SK-N-SH (cell line): Measurements from ENCODE around the gene EN1. TPM values are rescaled to one million over a fixed set of nuclear protein-coding genes. Genes with fewer than 3 reads are reported as not detected.

Experiments
- CTCF ChIA-PET: fragments of 300-600, 350-600 bp; formaldehyde crosslinking; extraction: SDS; loops from one replicate; lab custom pipeline; 2021; lab: Yijun Ruan, JAX
- POLR2A ChIA-PET: fragments of 350-600 bp; sonication (Branson Sonifier 250); formaldehyde crosslinking; extraction: SDS; loops from one replicate; lab custom pipeline; 2020; ENCODE audit warnings: antibody characterized with exemption, inconsistent platforms; lab: Yijun Ruan, JAX
- DNase-seq: peaks from one replicate; pipeline ENCODE4 v3.0.0; 2012
- H2AFZ ChIP-seq: fragments of 200-600 bp; sonication (generic); 2 replicates; pipeline ENCODE4 v1.8.1; 2016; ENCODE audit warnings: antibody characterized with exemption, mild to moderate bottlenecking, low read depth
- H3F3A ChIP-seq: fragments of 200-600 bp; sonication (generic); replicated peaks from 2 replicates; pipeline ENCODE3; 2016; ENCODE audit warnings: antibody characterized with exemption, mild to moderate bottlenecking; ENCODE audit not compliant: insufficient read depth
- H3K27ac ChIP-seq, 2 experiments: fragments of 200-500 bp in 1 of 2; fragments of 200-600 bp in 1 of 2; sonication (Bioruptor generic) in 1 of 2; sonication (generic), shearing (Covaris generic) in 1 of 2; 2 replicates each; pipeline versions ENCODE4 v1.5.1 to v1.6.1; 2014 to 2016; ENCODE audit warnings: low read depth in 2 of 2, inconsistent platforms in 1 of 2, low read length in 1 of 2, mild to moderate bottlenecking in 1 of 2, mixed read lengths in 1 of 2
- H3K27me3 ChIP-seq: fragments of 200-600 bp; sonication (generic), shearing (Covaris generic); 2 replicates; pipeline ENCODE4 v1.6.1; 2016; ENCODE audit warnings: mixed run types; ENCODE audit not compliant: insufficient read depth
- H3K36me3 ChIP-seq, 2 experiments: fragments of 200-500 bp in 1 of 2; fragments of 200-600 bp in 1 of 2; sonication (Bioruptor generic) in 1 of 2; sonication (generic) in 1 of 2; replicated peaks in 1 of 2; 2 replicates each; pipeline versions ENCODE3 to v1.5.1; 2014 to 2016; ENCODE audit warnings: low read length in 1 of 2, mild to moderate bottlenecking in 1 of 2; ENCODE audit not compliant: insufficient read depth in 2 of 2, control insufficient read depth in 1 of 2
- H3K4me1 ChIP-seq, 2 experiments: fragments of 200-500 bp in 1 of 2; fragments of 200-600 bp in 1 of 2; sonication (Bioruptor generic) in 1 of 2; sonication (generic), shearing (Covaris generic) in 1 of 2; 2 replicates each; pipeline versions ENCODE4 v1.5.1 to v1.6.1; 2014 to 2016; ENCODE audit warnings: low read depth in 1 of 2, low read length in 1 of 2, mixed run types in 1 of 2; ENCODE audit not compliant: insufficient read depth in 2 of 2, control insufficient read depth in 1 of 2
- H3K4me2 ChIP-seq: fragments of 200-600 bp; sonication (generic), shearing (Covaris generic); 2 replicates; pipeline ENCODE4 v1.6.1; 2017; ENCODE audit warnings: mixed run types
- H3K4me3 ChIP-seq, 2 experiments: fragments of 200-500 bp in 1 of 2; fragments of 200-600 bp in 1 of 2; sonication (Bioruptor generic) in 1 of 2; sonication (generic), shearing (Covaris generic) in 1 of 2; 2 replicates each; pipeline versions ENCODE4 v1.5.1 to v1.8.1; 2014 to 2016; ENCODE audit warnings: low read depth in 2 of 2, inconsistent platforms in 1 of 2, low read length in 1 of 2, mild to moderate bottlenecking in 1 of 2, mixed read lengths in 1 of 2, moderate library complexity in 1 of 2
- H3K79me2 ChIP-seq: fragments of 200-600 bp; sonication (generic); 2 replicates; pipeline ENCODE4 v1.8.1; 2017; ENCODE audit warnings: mild to moderate bottlenecking; ENCODE audit not compliant: insufficient read depth
- H3K9ac ChIP-seq: fragments of 200-600 bp; sonication (generic); 2 replicates; pipeline ENCODE4 v1.6.1; 2017; ENCODE audit warnings: mixed run types
- H3K9me2 ChIP-seq: fragments of 200-600 bp; sonication (generic); 2 replicates; pipeline ENCODE4 v1.6.1; 2017; ENCODE audit warnings: mixed run types
- H3K9me3 ChIP-seq: fragments of 200-600 bp; sonication (generic); 2 replicates; pipeline ENCODE4 v1.6.1; 2017; ENCODE audit warnings: mixed run types, mild to moderate bottlenecking, moderate library complexity
- H4K20me1 ChIP-seq: fragments of 200-600 bp; sonication (generic); 2 replicates; pipeline ENCODE4 v1.6.1; 2017; ENCODE audit warnings: mild to moderate bottlenecking, mixed run types; ENCODE audit not compliant: insufficient read depth
- CTCF ChIP-seq: fragments of 200-600 bp; sonication (generic); IDR thresholded peaks from 2 replicates; pipeline ENCODE4 v1.6.1; 2017; ENCODE audit warnings: antibody characterized with exemption, mild to moderate bottlenecking, moderate library complexity
- ELF1 ChIP-seq: IDR thresholded peaks from 2 replicates; pipeline ENCODE4 v1.4.0; 2012
- EP300 ChIP-seq, 2 experiments: IDR thresholded peaks; 2 replicates each; pipeline versions ENCODE4 v1.4.0 to v1.6.1; 2012; ENCODE audit warnings: borderline replicate concordance in 1 of 2, low read depth in 1 of 2, low read length in 1 of 2
- EZH2phosphoT487 ChIP-seq: fragments of 200-600 bp; sonication (generic); IDR thresholded peaks from 2 replicates; pipeline ENCODE4 v1.6.1; 2017; ENCODE audit warnings: low read depth, mixed run types, mild to moderate bottlenecking, antibody characterized with exemption, moderate library complexity, borderline replicate concordance
- FOXJ3 ChIP-seq: sonication (generic); formaldehyde crosslinking; IDR thresholded peaks from 2 replicates; pipeline ENCODE4 v1.5.1; 2020; ENCODE audit warnings: mild to moderate bottlenecking, missing genetic modification reagents
- FOXM1 ChIP-seq: IDR thresholded peaks from 2 replicates; pipeline ENCODE4 v1.4.0; 2012; ENCODE audit warnings: low read depth, mild to moderate bottlenecking
- GABPA ChIP-seq: IDR thresholded peaks from 2 replicates; pipeline ENCODE4 v1.4.0; 2012; ENCODE audit warnings: low read depth, mild to moderate bottlenecking
- MEF2A ChIP-seq: IDR thresholded peaks from 2 replicates; pipeline ENCODE4 v1.4.0; 2012; ENCODE audit warnings: low read depth, borderline replicate concordance
- MXI1 ChIP-seq: IDR thresholded peaks from 2 replicates; pipeline ENCODE4 v1.6.1; 2012; ENCODE audit warnings: mild to moderate bottlenecking, low read depth, low read length, improper control_type of control experiment
- POLR2AphosphoS5 ChIP-seq: IDR thresholded peaks from 2 replicates; pipeline ENCODE4 v1.6.1; 2012; ENCODE audit warnings: low read depth, low read length
- RCOR1 ChIP-seq: fragments of 150-350 bp; IDR thresholded peaks from 2 replicates; pipeline ENCODE4 v1.6.1; 2017; ENCODE audit warnings: antibody characterized with exemption, low read length
- REST ChIP-seq: IDR thresholded peaks from 2 replicates; pipeline ENCODE4 v1.6.1; 2012; ENCODE audit warnings: mild to moderate bottlenecking, low read depth, low read length, moderate library complexity
- TAF1 ChIP-seq: IDR thresholded peaks from 2 replicates; pipeline ENCODE4 v1.6.1; 2012; ENCODE audit warnings: low read depth, mild to moderate bottlenecking, low read length, moderate library complexity, borderline replicate concordance
- TEAD4 ChIP-seq: IDR thresholded peaks from 2 replicates; pipeline ENCODE4 v1.4.0; 2012; ENCODE audit warnings: mild to moderate bottlenecking, borderline replicate concordance; ENCODE audit not compliant: insufficient read depth
- YY1 ChIP-seq: IDR thresholded peaks from 2 replicates; pipeline ENCODE4 v1.4.0; 2012; ENCODE audit warnings: low read depth, mild to moderate bottlenecking
- WGBS: methylation state at CpG from one replicate; pipeline ENCODE4 v1.1.6; 2017; ENCODE audit warnings: low lambda C conversion rate; 5-methylcytosine and 5-hydroxymethylcytosine counted together
- polyA plus RNA-seq, 3 experiments: library from polyadenylated mRNA; depleted of rRNA; stranded (reverse); fragments of >200 nt; gene quantifications; 2 replicates each; pipeline ENCODE4 v1.2.3, GENCODE V29; 2012
- TF ChIP-seq, protein P1 (sequence below): IDR thresholded peaks from 2 replicates; pipeline ENCODE4 v1.4.0; 2012; ENCODE audit warnings: low read depth, borderline replicate concordance
- TF ChIP-seq, protein P2 (sequence below): IDR thresholded peaks from 2 replicates; pipeline ENCODE4 v1.4.0; 2012; ENCODE audit warnings: low read depth

Gene EN1
- polyA plus RNA-seq, 1 of the 3 experiments (the other 2 are of a cell fraction): not detected

DNA sequence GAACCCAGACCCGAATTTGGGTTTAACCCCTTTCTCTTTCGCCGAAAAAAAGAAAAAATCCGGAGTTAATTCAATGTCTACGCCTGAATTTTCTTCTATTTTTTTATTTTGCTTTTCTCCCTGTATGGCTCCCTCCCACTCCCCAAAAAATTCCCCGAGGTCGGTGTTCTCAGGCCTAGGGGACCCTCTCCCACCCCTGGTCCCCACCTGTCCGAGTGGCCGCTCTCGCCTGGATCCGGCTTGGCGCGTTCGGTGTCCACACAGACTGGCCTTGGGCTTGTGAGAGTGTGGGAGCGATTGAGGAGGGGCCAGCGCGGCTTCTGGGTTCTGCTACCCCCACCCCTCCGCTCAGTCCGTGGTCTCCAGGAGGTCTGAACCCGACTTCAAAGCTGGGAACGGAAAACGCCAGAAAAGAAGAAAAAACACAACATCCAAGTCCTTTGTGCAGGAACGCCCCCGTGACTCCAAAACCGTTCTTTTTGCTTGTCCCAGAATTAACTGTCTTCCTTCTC lies 5.7 kb upstream of the EN1 start (continued):
- TF ChIP-seq, protein P1, sequence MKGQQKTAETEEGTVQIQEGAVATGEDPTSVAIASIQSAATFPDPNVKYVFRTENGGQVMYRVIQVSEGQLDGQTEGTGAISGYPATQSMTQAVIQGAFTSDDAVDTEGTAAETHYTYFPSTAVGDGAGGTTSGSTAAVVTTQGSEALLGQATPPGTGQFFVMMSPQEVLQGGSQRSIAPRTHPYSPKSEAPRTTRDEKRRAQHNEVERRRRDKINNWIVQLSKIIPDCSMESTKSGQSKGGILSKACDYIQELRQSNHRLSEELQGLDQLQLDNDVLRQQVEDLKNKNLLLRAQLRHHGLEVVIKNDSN: no peak
- no peak for TF ChIP-seq ELF1
- no peak for TF ChIP-seq MEF2A

DNA sequence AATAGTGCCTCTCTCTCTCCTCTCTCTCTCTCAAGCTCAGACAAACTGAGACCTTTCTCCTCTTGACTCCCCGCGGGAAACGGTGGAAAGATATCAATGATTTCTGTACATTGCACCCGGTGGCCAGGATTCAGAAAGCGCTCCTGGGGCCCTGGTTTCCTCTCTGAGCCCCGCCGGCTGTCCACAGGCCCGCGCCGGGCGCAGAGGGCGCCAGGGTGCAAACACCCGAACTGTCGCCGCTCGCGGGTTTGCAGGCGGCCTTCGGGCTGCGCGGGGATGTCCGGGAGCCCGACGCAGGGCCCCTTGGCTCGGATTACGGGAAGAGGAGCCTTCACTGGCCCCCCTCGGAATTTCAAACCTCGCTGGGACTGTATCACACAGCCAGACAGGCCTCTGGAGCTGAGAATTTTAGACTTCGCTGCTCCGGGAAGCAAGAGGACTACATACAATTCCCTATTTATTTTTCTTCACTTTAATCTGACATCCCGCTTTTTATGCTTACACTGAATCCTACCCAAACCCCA lies 5.2 kb upstream of the EN1 start:
- no peak overlapping the region for H2AFZ ChIP-seq
- H3K9me2 ChIP-seq: no peaks in the 10 kb centered on the region
- no peaks in the 10 kb centered on the region for H3K79me2 ChIP-seq
- CTCF ChIA-PET: interaction anchor here (0.9 kb wide), 1 partner anchor 30 kb away, joined by 3 read pairs; no protein-coding TSS in a partner anchor
- no peaks in the 10 kb centered on the region for H3K9me3 ChIP-seq
- no peaks in the 10 kb centered on the region for H3K36me3 ChIP-seq
- H3K4me3 ChIP-seq: no peak overlapping the region
- TF ChIP-seq, protein P2, sequence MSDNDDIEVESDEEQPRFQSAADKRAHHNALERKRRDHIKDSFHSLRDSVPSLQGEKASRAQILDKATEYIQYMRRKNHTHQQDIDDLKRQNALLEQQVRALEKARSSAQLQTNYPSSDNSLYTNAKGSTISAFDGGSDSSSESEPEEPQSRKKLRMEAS: no peak
- no peak for TF ChIP-seq MXI1
- TF ChIP-seq EP300 (IDR thresholded peaks at IDR 0.05; ENCODE audit: borderline replicate concordance in 1 of 2, low read depth in 1 of 2, low read length in 1 of 2): no peak
- no peak for TF ChIP-seq FOXJ3
- peak; percentile 90; the same call in 1 of the 2 replicates for TF ChIP-seq EZH2phosphoT487
- TF ChIP-seq MEF2A: no peak
- TF ChIP-seq FOXM1: no peak
- no peak for TF ChIP-seq GABPA
- TF ChIP-seq, all 33 proteins: peak for 1
- Histone ChIP-seq H3K27ac (no peak overlapping the region), H4K20me1 (0 out of 2 replicates have a peak, but pooled peaks cover 2% of the 10 kb centered on the region), H3K4me2 (no peak overlapping the region), H3K4me1 (no peaks in the 10 kb centered on the region; a peak in 1 of 4 replicates), H3K27me3 (peaks cover 99% of the 10 kb centered on the region), H3K9ac (no peak overlapping the region), H3F3A (no peaks in the 10 kb centered on the region)
- 13% methylated on average over 13 of the region's 31 CpGs for WGBS
- POLR2A ChIA-PET: no interaction called here
- DNase-seq: peak; percentile 46

- 20% methylated on average over 17 of the region's 17 CpGs for WGBS
- peaks cover 2% of the 10 kb centered on the region for H3F3A ChIP-seq
- no peaks in the 10 kb centered on the region for H3K9me3 ChIP-seq
- DNase-seq: no peak
- no peaks in the 10 kb centered on the region for H3K79me2 ChIP-seq
- no peak overlapping the region for H3K4me2 ChIP-seq
- no peak overlapping the region for H3K9ac ChIP-seq
- H3K4me3 ChIP-seq: no peak overlapping the region
- ChIA-PET POLR2A (no interaction called here), CTCF (interaction anchor here (0.9 kb wide), 1 partner anchor 31 kb away, joined by 3 read pairs; no protein-coding TSS in a partner anchor)
- no peaks in the 10 kb centered on the region for H3K36me3 ChIP-seq
- no peaks in the 10 kb centered on the region for H3K9me2 ChIP-seq
- H2AFZ ChIP-seq: no peak overlapping the region
- peaks cover 0 to 4% of the 10 kb centered on the region in 2 experiments; a peak in 2 of 4 replicates for H3K4me1 ChIP-seq
- H3K27ac ChIP-seq: no peak overlapping the region
- H4K20me1 ChIP-seq: 0 out of 2 replicates have a peak, but pooled peaks cover 2% of the 10 kb centered on the region
- H3K27me3 ChIP-seq: peaks cover 96% of the 10 kb centered on the region
- no peak for TF ChIP-seq EZH2phosphoT487
- no peak for TF ChIP-seq FOXJ3
- TF ChIP-seq TAF1: no peak
- TF ChIP-seq TEAD4: no peak
- TF ChIP-seq CTCF: no peak
- TF ChIP-seq POLR2AphosphoS5: no peak
- TF ChIP-seq RCOR1: no peak
- no peak for TF ChIP-seq ELF1
- no peak for TF ChIP-seq YY1
- TF ChIP-seq REST: no peak
- TF ChIP-seq MEF2A: no peak
These were observed 4.2 kb upstream of the EN1 start for GRCh38 chr2:118851650-118852049.
